K562 (cell line): ENCODE results near the gene APOC4. TPM values are rescaled to one million over a fixed set of nuclear protein-coding genes. Genes with fewer than 3 reads are reported as not detected.

Experiments
- C11orf30 ChIP-seq: fragments of 450-650 bp; IDR thresholded peaks from 2 replicates; pipeline ENCODE4 v1.6.1; 2016; ENCODE audit warnings: low read depth, mild to moderate bottlenecking
- CCAR2 ChIP-seq: fragments of 200-400 bp; formaldehyde crosslinking; IDR thresholded peaks from 2 replicates; pipeline ENCODE4 v1.6.1; 2017; ENCODE audit warnings: mild to moderate bottlenecking, low read depth, low read length
- CHCHD3 ChIP-seq: fragments of 250-450 bp; sonication (Bioruptor Pico); IDR thresholded peaks from 2 replicates; pipeline ENCODE4 v2.1.2; 2022; ENCODE audit warnings: mild to moderate bottlenecking
- CTCF ChIP-seq, 3 experiments: IDR thresholded peaks in 2 of 3; conservative IDR thresholded peaks in 1 of 3; 2 replicates each; pipeline ENCODE4 v1.5.1; 2011 to 2012; ENCODE audit warnings: low read length in 3 of 3, mild to moderate bottlenecking in 3 of 3, control low read depth in 2 of 3, improper control_type of control experiment in 1 of 3, inconsistent platforms in 1 of 3, low read depth in 1 of 3, mixed read lengths in 1 of 3, moderate library complexity in 1 of 3; ENCODE audit not compliant: insufficient read depth in 2 of 3
- E2F1 ChIP-seq: sonication (generic); formaldehyde crosslinking; IDR thresholded peaks from 2 replicates; pipeline ENCODE4 v1.8.1; 2023; ENCODE audit warnings: mild to moderate bottlenecking, missing genetic modification reagents, moderate library complexity
- FOXK1 ChIP-seq: sonication (generic); formaldehyde crosslinking; IDR thresholded peaks from 2 replicates; pipeline ENCODE4 v1.8.0; 2022; ENCODE audit warnings: missing genetic modification reagents, mild to moderate bottlenecking, borderline replicate concordance
- GTF2F1 ChIP-seq: IDR thresholded peaks from 2 replicates; pipeline ENCODE4 v1.6.1; 2011; ENCODE audit warnings: low read depth, low read length, improper control_type of control experiment
- NEUROD1 ChIP-seq: fragments of 150-350 bp; IDR thresholded peaks from 2 replicates; pipeline ENCODE4 v1.6.1; 2014; ENCODE audit warnings: borderline replicate concordance, low read length, low read depth; ENCODE audit not compliant: partially characterized antibody
- PRDM10 ChIP-seq: fragments of 450-650 bp; IDR thresholded peaks from 2 replicates; pipeline ENCODE4 v1.6.1; 2018; ENCODE audit not compliant: partially characterized antibody
- PRPF4 ChIP-seq: fragments of 200-400 bp; formaldehyde crosslinking; IDR thresholded peaks from one replicate; pipeline ENCODE4 v1.6.1; 2017; ENCODE audit warnings: low read length, low read depth, mild to moderate bottlenecking; ENCODE audit not compliant: insufficient read depth, poor library complexity, severe bottlenecking
- RUNX1 ChIP-seq: sonication (generic); IDR thresholded peaks from 2 replicates; pipeline ENCODE4 v1.6.1; 2016; ENCODE audit warnings: antibody characterized with exemption, low read depth
- SRSF3 ChIP-seq: fragments of 200-400 bp; formaldehyde crosslinking; IDR thresholded peaks from 2 replicates; pipeline ENCODE4 v1.6.1; 2016; ENCODE audit warnings: mild to moderate bottlenecking, low read length, moderate library complexity; ENCODE audit not compliant: insufficient read depth
- TBL1XR1 ChIP-seq, 2 experiments: IDR thresholded peaks; 2 replicates each; pipeline ENCODE4 v1.6.1; 2012; ENCODE audit warnings: improper control_type of control experiment in 2 of 2, low read length in 2 of 2, mild to moderate bottlenecking in 1 of 2
- TCF7 ChIP-seq: sonication (generic); IDR thresholded peaks from 2 replicates; pipeline ENCODE4 v1.6.1; 2016; ENCODE audit warnings: antibody characterized with exemption, borderline replicate concordance
- ZBTB1 ChIP-seq: sonication (generic); formaldehyde crosslinking; IDR thresholded peaks from 2 replicates; pipeline ENCODE4 v1.8.1; 2023; ENCODE audit warnings: missing genetic modification reagents, low read depth, mild to moderate bottlenecking, borderline replicate concordance
- ZNF175 ChIP-seq: fragments of 200-800 bp; sonication (Bioruptor generic); IDR thresholded peaks from 2 replicates; pipeline ENCODE4 v1.6.1; 2016; ENCODE audit warnings: low read depth, mild to moderate bottlenecking, missing genetic modification characterization, missing compliant biosample characterization
- ZNF263 ChIP-seq: sonication (generic); formaldehyde crosslinking; IDR thresholded peaks from 2 replicates; pipeline ENCODE4 v1.8.0; 2022; ENCODE audit warnings: mild to moderate bottlenecking, missing genetic modification reagents, borderline replicate concordance
- ZNF583 ChIP-seq: fragments of 250-450 bp; sonication (Bioruptor Pico); IDR thresholded peaks from 2 replicates; pipeline ENCODE4 v1.4.0; 2020
- ZNF766 ChIP-seq: fragments of 200-800 bp; sonication (Bioruptor generic); conservative IDR thresholded peaks from 2 replicates; pipeline ENCODE4 v1.6.1; 2016; ENCODE audit warnings: missing genetic modification characterization, missing compliant biosample characterization
- polyA plus RNA-seq, 8 experiments: library from polyadenylated mRNA; depleted of rRNA in 4 of 8; stranded (reverse) in 5 of 8; unstranded in 3 of 8; fragments of >200 nt; fragmentation: Nextera tagmentation in 2 of 8; fragmentation: Illumina TruSeq in 1 of 8; extraction: Ambion mirVana in 2 of 8; extraction: Trizol in 1 of 8; gene quantifications; 2 replicates each; pipeline versions ENCODE4 v1.2.1 to v1.2.3, GENCODE V29; 2011 to 2014; ENCODE audit warnings: inconsistent platforms in 1 of 8, missing spikeins in 1 of 8
- total RNA-seq, 7 experiments: library from RNA; depleted of rRNA in 6 of 7; stranded (reverse); fragments of >200 nt in 6 of 7; fragmentation: Illumina TruSeq in 2 of 7; extraction: Trizol in 2 of 7; gene quantifications; 2 replicates each; pipeline versions ENCODE4 v1.2.1 to v1.2.3, GENCODE V29; 2011 to 2021; ENCODE audit warnings: low replicate concordance in 1 of 7

The APOC4 gene
- total and polyA plus RNA-seq, 9 of the 15 experiments (the other 6 are each of a cell fraction or from before 2014, with no cell fraction given) = 0.46 TPM; not detected in 8

GRCh38 chr19:44903602-44904425, 38.2 kb upstream of the APOC4 start (continued):
- no peak for TF ChIP-seq GTF2F1
- no peak for TF ChIP-seq ZNF263 (CRISPR knock-in tag)
- TF ChIP-seq ZNF766 = no peak
- no peak for TF ChIP-seq CHCHD3 (CRISPR knock-in tag)
- TF ChIP-seq ZBTB1 (CRISPR knock-in tag) = no peak
- no peak for TF ChIP-seq PRDM10
- peak; percentile 7 for TF ChIP-seq NEUROD1
- no peak for TF ChIP-seq CCAR2
- no peak for TF ChIP-seq SRSF3
- peak; percentile 55; the same call in 1 of the 2 replicates for TF ChIP-seq RUNX1
- no peak for TF ChIP-seq TCF7
- TF ChIP-seq CTCF (IDR thresholded peaks at IDR 0.05 in 2 of 3, conservative IDR thresholded peaks at IDR 0.05 in 1 of 3; ENCODE audit: insufficient read depth in 2 of 3, low read depth in 1 of 3, low read length in 3 of 3) = peak; percentile 93 to 98 (median 94)
- no peak for TF ChIP-seq ZNF175 (CRISPR knock-in tag)
- no peak for TF ChIP-seq PRPF4
- 0 out of 4 replicates have a peak, but pooled peaks of 1 of the 2 experiments have one; percentile 35 for TF ChIP-seq TBL1XR1 (IDR thresholded peaks at IDR 0.05; ENCODE audit: low read length in 2 of 2)
- TF ChIP-seq FOXK1 (CRISPR knock-in tag) = no peak
- TF ChIP-seq ZNF583 (CRISPR knock-in tag) = no peak
- no peak for TF ChIP-seq E2F1 (CRISPR knock-in tag)
- TF ChIP-seq C11orf30 = peak; percentile 35; the same call in 1 of the 2 replicates
